Upper lobe of right lung (tissue), 1 donor: ENCODE measurements around the gene TRAPPC5. TPM values are rescaled to one million over a fixed set of nuclear protein-coding genes. Genes with fewer than 3 reads are reported as not detected.

Experiments used
- ATAC-seq: fragments of 200-7000 bp; cut with Tn5 transposase; one replicate; pipeline ENCODE4 v1.9.1; 2020; ENCODE audit warnings: mild to moderate bottlenecking, moderate library complexity
- DNase-seq: peaks from one replicate; pipeline ENCODE4 v3.0.0-alpha.2; 2020
- H3K27ac ChIP-seq: fragments of 200-600 bp; one replicate; pipeline ENCODE4 v1.8.0; 2022
- H3K27me3 ChIP-seq: fragments of 200-600 bp; one replicate; pipeline ENCODE4 v1.8.0; 2022; ENCODE audit warnings: mild to moderate bottlenecking
- H3K36me3 ChIP-seq: fragments of 200-600 bp; one replicate; pipeline ENCODE4 v1.8.0; 2022
- H3K4me1 ChIP-seq: fragments of 200-600 bp; one replicate; pipeline ENCODE4 v1.8.0; 2022
- H3K4me3 ChIP-seq: fragments of 200-600 bp; one replicate; pipeline ENCODE4 v1.8.0; 2022; ENCODE audit warnings: mild to moderate bottlenecking
- H3K9me3 ChIP-seq: fragments of 200-600 bp; one replicate; pipeline ENCODE4 v1.8.0; 2022
- intact Hi-C: fragments of 100-400 bp; cut with DNase I; formaldehyde crosslinking; loops from one replicate; pipeline ENCODE4 v1.11.0; 2022
- total RNA-seq: library from RNA; stranded (reverse); fragmentation: NEBNext Ultra II Directional; extraction: Animal tissue kit (Norgen Biotek cat#: 25700); gene quantifications from one replicate; pipeline ENCODE4 v1.2.1, GENCODE V29; 2021
- TF ChIP-seq, protein P1 (sequence below): fragments of 200-600 bp; IDR thresholded peaks from one replicate; pipeline ENCODE4 v1.8.0; 2022; ENCODE audit warnings: antibody characterized with exemption
- donor health status: DM: no; HTN: yes; CAD: no; lungs with severe emphysema.

The TRAPPC5 gene
- total RNA-seq, 1 donor from 2014 or later, result 83.9 TPM

DNA sequence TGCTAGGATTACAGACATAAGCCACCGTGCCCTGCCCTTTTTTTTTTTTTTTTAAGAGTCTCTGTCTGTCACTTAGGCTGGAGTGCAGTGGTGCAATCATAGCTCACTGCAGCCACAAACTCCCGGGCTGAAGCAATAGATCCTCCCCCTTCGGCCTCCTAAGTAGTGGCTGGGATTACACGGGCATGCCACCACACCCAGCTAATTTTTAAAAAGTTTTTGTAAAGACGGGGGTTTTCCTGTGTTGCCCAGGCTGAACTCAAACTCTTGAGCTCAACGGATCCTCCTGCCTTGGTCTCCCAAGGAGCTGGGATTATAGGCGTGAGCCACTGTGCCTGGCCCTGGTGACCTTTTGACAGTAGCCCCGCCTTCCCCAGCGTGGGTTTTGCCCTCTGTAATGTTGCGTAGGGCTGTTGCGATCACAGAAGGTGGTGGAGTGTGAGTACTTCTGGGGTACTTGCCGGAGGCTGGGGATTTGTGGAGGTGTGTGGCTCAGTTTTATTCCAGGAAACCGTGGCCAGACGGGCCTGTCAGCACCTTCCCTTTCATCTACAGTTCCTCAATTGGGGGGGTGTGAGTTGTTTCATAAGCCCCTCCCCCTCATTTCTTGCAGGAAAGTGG, 23.4 kb upstream of the TRAPPC5 start:
- DNase-seq, result peak; percentile 87
- TF ChIP-seq, protein P1, sequence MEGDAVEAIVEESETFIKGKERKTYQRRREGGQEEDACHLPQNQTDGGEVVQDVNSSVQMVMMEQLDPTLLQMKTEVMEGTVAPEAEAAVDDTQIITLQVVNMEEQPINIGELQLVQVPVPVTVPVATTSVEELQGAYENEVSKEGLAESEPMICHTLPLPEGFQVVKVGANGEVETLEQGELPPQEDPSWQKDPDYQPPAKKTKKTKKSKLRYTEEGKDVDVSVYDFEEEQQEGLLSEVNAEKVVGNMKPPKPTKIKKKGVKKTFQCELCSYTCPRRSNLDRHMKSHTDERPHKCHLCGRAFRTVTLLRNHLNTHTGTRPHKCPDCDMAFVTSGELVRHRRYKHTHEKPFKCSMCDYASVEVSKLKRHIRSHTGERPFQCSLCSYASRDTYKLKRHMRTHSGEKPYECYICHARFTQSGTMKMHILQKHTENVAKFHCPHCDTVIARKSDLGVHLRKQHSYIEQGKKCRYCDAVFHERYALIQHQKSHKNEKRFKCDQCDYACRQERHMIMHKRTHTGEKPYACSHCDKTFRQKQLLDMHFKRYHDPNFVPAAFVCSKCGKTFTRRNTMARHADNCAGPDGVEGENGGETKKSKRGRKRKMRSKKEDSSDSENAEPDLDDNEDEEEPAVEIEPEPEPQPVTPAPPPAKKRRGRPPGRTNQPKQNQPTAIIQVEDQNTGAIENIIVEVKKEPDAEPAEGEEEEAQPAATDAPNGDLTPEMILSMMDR, result no peak
- peak; percentile 83 for ATAC-seq
- H3K4me3 ChIP-seq, result no peak overlapping the region
- intact Hi-C loops, result no loop called here
- H3K27ac ChIP-seq, result peak overlapping the region; percentile 79
- no peaks in the 10 kb centered on the region for H3K36me3 ChIP-seq
- H3K4me1 ChIP-seq, result peaks cover 10% of the 10 kb centered on the region
- H3K27me3 ChIP-seq, result no peaks in the 10 kb centered on the region
- H3K9me3 ChIP-seq, result no peaks in the 10 kb centered on the region

DNA sequence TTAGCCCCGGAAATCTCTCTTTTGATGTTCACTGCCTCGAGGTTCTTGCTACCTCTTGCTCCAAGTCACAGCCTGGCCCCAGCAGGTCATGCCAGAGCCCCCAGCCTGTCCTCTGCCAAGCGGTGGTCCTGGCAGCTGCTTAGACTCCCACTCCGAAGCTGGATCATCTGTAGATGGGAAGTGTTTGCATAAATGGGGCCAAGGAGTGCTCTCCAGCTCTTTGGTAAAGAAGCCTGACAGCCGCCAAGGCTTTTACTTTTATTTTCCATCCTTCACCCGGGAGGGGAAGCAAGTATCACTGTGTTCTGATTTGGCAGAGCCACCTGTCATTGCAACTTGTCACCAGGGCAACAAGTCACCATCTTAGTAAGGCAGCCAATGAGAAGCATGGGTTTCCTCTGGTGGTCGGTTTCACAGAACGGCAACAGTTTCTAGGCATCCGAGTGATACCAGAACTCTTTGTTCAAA, 22.4 kb upstream of the TRAPPC5 start:
- H3K36me3 ChIP-seq, result no peaks in the 10 kb centered on the region
- H3K4me3 ChIP-seq, result no peak overlapping the region
- peak; percentile 63 for ATAC-seq
- no peaks in the 10 kb centered on the region for H3K27me3 ChIP-seq
- H3K27ac ChIP-seq, result peak overlapping the region; percentile 79
- peaks cover 8% of the 10 kb centered on the region for H3K4me1 ChIP-seq
- H3K9me3 ChIP-seq, result no peaks in the 10 kb centered on the region
- DNase-seq, result no peak
- TF ChIP-seq, protein P1, result no peak
- intact Hi-C loops, result no loop called here

DNA sequence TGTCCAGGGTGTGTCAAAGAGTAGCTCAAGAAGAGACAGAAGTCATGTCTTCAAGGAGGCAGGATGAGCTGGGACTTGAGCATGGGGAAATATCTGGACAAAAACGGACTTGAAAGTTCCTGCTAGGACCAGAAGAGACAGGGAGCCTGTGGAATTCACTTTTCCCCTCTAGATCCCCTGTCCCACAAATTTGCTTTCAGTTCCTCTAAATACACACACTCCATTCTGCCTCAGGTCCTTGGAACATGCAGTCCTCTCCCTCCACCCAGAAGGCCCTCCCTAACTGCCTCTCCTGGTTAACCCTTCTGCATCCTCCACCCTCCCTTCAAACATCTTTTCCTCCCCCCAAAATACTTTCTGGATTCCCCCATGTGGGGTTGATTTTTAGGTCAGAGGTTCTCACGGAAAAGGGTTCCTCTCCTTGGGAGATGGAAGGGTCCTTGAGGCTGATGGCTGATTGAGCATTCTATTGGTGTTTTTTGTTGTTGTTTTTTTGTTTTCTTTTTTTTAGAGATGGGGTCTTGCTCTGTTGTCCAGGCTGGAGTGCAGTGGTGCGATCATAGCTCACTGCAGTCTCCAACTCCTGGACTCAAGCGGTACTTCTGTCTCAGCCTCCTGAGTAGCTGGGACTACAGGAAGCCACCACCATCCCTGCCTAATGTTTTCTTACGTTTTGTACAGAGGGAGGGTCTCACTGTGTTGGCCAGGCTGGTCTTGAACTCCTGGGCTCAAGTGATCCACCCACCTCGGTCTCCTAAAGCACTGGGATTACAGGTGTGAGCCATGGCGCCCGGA, 18.7 kb upstream of the TRAPPC5 start:
- no peak overlapping the region for H3K27ac ChIP-seq
- DNase-seq (no peak), ATAC-seq (no peak)
- H3K4me1 ChIP-seq, result peaks cover 8% of the 10 kb centered on the region
- no peaks in the 10 kb centered on the region for H3K9me3 ChIP-seq
- intact Hi-C loops, result no loop called here
- no peak overlapping the region for H3K4me3 ChIP-seq
- no peaks in the 10 kb centered on the region for H3K36me3 ChIP-seq
- TF ChIP-seq, protein P1, result no peak
- H3K27me3 ChIP-seq, result peaks cover 3% of the 10 kb centered on the region

DNA sequence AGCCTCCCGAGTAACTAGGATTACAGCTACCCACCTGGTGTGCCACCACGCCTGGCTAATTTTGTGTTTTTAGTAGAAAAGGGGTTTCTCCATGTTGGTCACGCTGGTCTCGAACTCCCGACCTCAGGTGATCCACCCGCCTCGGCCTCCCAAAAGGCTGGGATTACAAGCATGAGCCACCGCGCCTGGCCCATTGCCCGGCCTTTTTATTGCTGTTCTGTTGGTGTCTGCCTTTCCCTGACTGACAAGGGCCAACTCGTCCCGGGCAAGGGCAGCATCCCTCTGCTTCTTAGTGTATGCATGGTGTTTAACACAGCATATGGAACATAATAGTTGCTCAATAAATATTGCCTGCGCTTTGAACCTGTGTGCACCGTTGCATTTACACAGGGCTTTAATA, 18.0 kb upstream of the TRAPPC5 start:
- peaks cover 7% of the 10 kb centered on the region for H3K4me1 ChIP-seq
- H3K27me3 ChIP-seq, result peaks cover 5% of the 10 kb centered on the region
- no peak for DNase-seq
- intact Hi-C loops, result no loop called here
- TF ChIP-seq, protein P1, result no peak
- H3K4me3 ChIP-seq, result no peak overlapping the region
- no peaks in the 10 kb centered on the region for H3K9me3 ChIP-seq
- no peaks in the 10 kb centered on the region for H3K36me3 ChIP-seq
- no peak for ATAC-seq
- no peak overlapping the region for H3K27ac ChIP-seq

DNA sequence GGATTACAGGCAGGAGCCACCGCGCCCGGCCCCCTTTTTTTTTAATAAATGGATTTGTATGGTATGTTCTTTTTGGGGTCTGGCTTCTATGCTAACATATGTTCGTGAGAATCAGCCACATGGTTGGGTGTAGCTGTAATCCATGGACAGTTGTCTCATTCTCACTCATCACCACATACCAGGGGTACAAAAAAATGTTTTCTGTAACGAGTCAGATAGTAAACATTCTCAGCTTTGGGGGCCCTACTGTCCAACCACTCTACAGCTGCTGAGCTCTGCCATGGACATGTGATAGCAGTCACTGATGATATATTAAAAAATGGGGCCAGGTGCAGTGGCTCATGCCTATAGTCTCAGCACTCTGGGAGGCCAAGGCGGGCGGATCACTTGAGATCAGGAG, 16.9 kb upstream of the TRAPPC5 start:
- intact Hi-C loops, result no loop called here
- H3K27ac ChIP-seq, result no peak overlapping the region
- no peak for ATAC-seq
- DNase-seq, result no peak
- TF ChIP-seq, protein P1, result no peak
- no peak overlapping the region for H3K4me3 ChIP-seq
- H3K4me1 ChIP-seq, result no peaks in the 10 kb centered on the region
- no peaks in the 10 kb centered on the region for H3K36me3 ChIP-seq
- H3K27me3 ChIP-seq, result peaks cover 5% of the 10 kb centered on the region
- H3K9me3 ChIP-seq, result no peaks in the 10 kb centered on the region
